IMR-90 (cell line): ENCODE measurements around the gene CTSH. TPM values are rescaled to one million over a fixed set of nuclear protein-coding genes. Genes with fewer than 3 reads are reported as not detected.

Experiments used
- ATAC-seq: fragments of 200-7000 bp; cut with Tn5 transposase; 2 replicates; pipeline ENCODE4 v1.9.1; 2020; ENCODE audit warnings: low read depth, mild to moderate bottlenecking, moderate library complexity
- BruUV-seq: library from RNA; stranded (reverse); fragments of 400-500 nt; replicated peaks from 2 replicates; lab custom pipeline; 2021; lab: Mats Ljungman, UMichigan
- CTCF ChIA-PET: fragments of 300-600 bp; formaldehyde crosslinking; extraction: SDS; loops from one replicate; lab custom pipeline; 2021; ENCODE audit warnings: antibody characterized with exemption; lab: Yijun Ruan, JAX
- POLR2A ChIA-PET: fragments of 300-600 bp; sonication (Branson Sonifier 250); formaldehyde crosslinking; loops from one replicate; lab custom pipeline; 2022; ENCODE audit warnings: antibody characterized with exemption; ENCODE audit not compliant: unreplicated experiment; lab: Charles Lee
- DNase-seq: peaks from one replicate; pipeline ENCODE4 v3.0.0; 2013
- H2AFZ ChIP-seq: replicated peaks from 2 replicates; pipeline ENCODE3; 2013; ENCODE audit warnings: low read length, mild to moderate bottlenecking; ENCODE audit not compliant: poor library complexity
- H2AK5ac ChIP-seq: 2 replicates; pipeline ENCODE4 v1.6.1; 2013; ENCODE audit warnings: low read depth, low read length, inconsistent platforms
- H2AK9ac ChIP-seq: replicated peaks from 2 replicates; pipeline ENCODE3; 2013; ENCODE audit warnings: mild to moderate bottlenecking, low read depth, low read length, moderate library complexity; ENCODE audit not compliant: poor library complexity
- H2BK120ac ChIP-seq: 2 replicates; pipeline ENCODE4 v1.6.1; 2013; ENCODE audit warnings: low read depth, low read length, inconsistent platforms
- H2BK15ac ChIP-seq: 3 replicates; pipeline ENCODE4 v1.6.1; 2013; ENCODE audit warnings: low read depth, low read length, inconsistent platforms
- H2BK20ac ChIP-seq: 2 replicates; pipeline ENCODE4 v1.6.1; 2013; ENCODE audit warnings: low read depth, mild to moderate bottlenecking, inconsistent platforms, low read length, moderate library complexity
- H2BK5ac ChIP-seq: 2 replicates; pipeline ENCODE4 v1.6.1; 2013; ENCODE audit warnings: mild to moderate bottlenecking, low read depth, low read length, inconsistent platforms; ENCODE audit not compliant: poor library complexity, severe bottlenecking
- H3K14ac ChIP-seq: replicated peaks from 2 replicates; pipeline ENCODE4 v1.6.1; 2013; ENCODE audit warnings: low read depth, low read length, inconsistent platforms
- H3K18ac ChIP-seq: 2 replicates; pipeline ENCODE4 v1.6.1; 2013; ENCODE audit warnings: low read depth, low read length, control low read depth
- H3K23ac ChIP-seq: 2 replicates; pipeline ENCODE4 v1.6.1; 2013; ENCODE audit warnings: low read depth, low read length, inconsistent platforms
- H3K27ac ChIP-seq: 2 replicates; pipeline ENCODE4 v1.5.1; 2013; ENCODE audit warnings: mild to moderate bottlenecking, control low read depth, low read length; ENCODE audit not compliant: insufficient read depth
- H3K27me3 ChIP-seq: 2 replicates; pipeline ENCODE4 v1.6.1; 2013; ENCODE audit warnings: low read length; ENCODE audit not compliant: control insufficient read depth, insufficient read depth
- H3K36me3 ChIP-seq: 2 replicates; pipeline ENCODE4 v1.6.1; 2013; ENCODE audit warnings: low read length, mixed read lengths; ENCODE audit not compliant: control insufficient read depth, insufficient read depth
- H3K4ac ChIP-seq: 2 replicates; pipeline ENCODE4 v1.6.1; 2013; ENCODE audit warnings: low read depth, low read length, inconsistent platforms
- H3K4me1 ChIP-seq: 2 replicates; pipeline ENCODE4 v1.6.1; 2013; ENCODE audit warnings: low read length, mixed read lengths; ENCODE audit not compliant: control insufficient read depth, insufficient read depth
- H3K4me2 ChIP-seq: 2 replicates; pipeline ENCODE4 v1.6.1; 2013; ENCODE audit warnings: low read depth, mild to moderate bottlenecking, control low read depth, low read length, moderate library complexity
- H3K4me3 ChIP-seq: 2 replicates; pipeline ENCODE4 v1.5.1; 2013; ENCODE audit warnings: low read depth, mild to moderate bottlenecking, control low read depth, low read length, moderate library complexity; ENCODE audit not compliant: insufficient read depth
- H3K56ac ChIP-seq: 2 replicates; pipeline ENCODE4 v1.6.1; 2013; ENCODE audit warnings: low read length, inconsistent platforms; ENCODE audit not compliant: insufficient read depth; ENCODE audit errors: extremely low read depth
- H3K79me1 ChIP-seq, 2 experiments: 2 replicates each; pipeline ENCODE4 v1.6.1; 2013; ENCODE audit warnings: low read length in 2 of 2, inconsistent platforms in 1 of 2, low read depth in 1 of 2
- H3K9ac ChIP-seq: 2 replicates; pipeline ENCODE4 v1.6.1; 2013; ENCODE audit warnings: low read depth, low read length, control low read depth
- H3K9me1 ChIP-seq: 2 replicates; pipeline ENCODE4 v1.6.1; 2013; ENCODE audit warnings: low read length, inconsistent platforms; ENCODE audit not compliant: insufficient read depth
- H3K9me3 ChIP-seq: 2 replicates; pipeline ENCODE4 v1.6.1; 2013; ENCODE audit warnings: low read length; ENCODE audit not compliant: control insufficient read depth, insufficient read depth
- H4K20me1 ChIP-seq: 2 replicates; pipeline ENCODE4 v1.6.1; 2013; ENCODE audit warnings: low read length, inconsistent platforms; ENCODE audit not compliant: insufficient read depth
- H4K5ac ChIP-seq: 2 replicates; pipeline ENCODE4 v1.6.1; 2013; ENCODE audit warnings: mild to moderate bottlenecking, low read depth, low read length, control low read depth
- H4K8ac ChIP-seq, 2 experiments: 2 replicates each; pipeline ENCODE4 v1.6.1; 2013; ENCODE audit warnings: low read depth in 2 of 2, low read length in 2 of 2, control low read depth in 1 of 2, inconsistent platforms in 1 of 2
- H4K91ac ChIP-seq: 2 replicates; pipeline ENCODE4 v1.6.1; 2013; ENCODE audit warnings: low read depth, low read length, inconsistent platforms; ENCODE audit not compliant: insufficient read depth
- BHLHE40 ChIP-seq: fragments of 150-350 bp; IDR thresholded peaks from 2 replicates; pipeline ENCODE4 v1.6.1; 2016; ENCODE audit warnings: mild to moderate bottlenecking, low read depth, low read length
- CTCF ChIP-seq: conservative IDR thresholded peaks from 2 replicates; pipeline ENCODE4 v1.5.1; 2012; ENCODE audit warnings: mild to moderate bottlenecking, low read depth, low read length, improper control_type of control experiment
- WGBS, 2 experiments: methylation state at CpG; one replicate each; pipeline versions ENCODE4 v1.1.5 to v1.1.7; 2013; ENCODE audit warnings: missing lambda C conversion rate in 2 of 2; ENCODE audit not compliant: insufficient read length in 1 of 2; ENCODE audit errors: extremely low coverage in 2 of 2; 5-methylcytosine and 5-hydroxymethylcytosine counted together
- dilution Hi-C: fragments of 300-500 bp; cut with HindIII; formaldehyde crosslinking; loops from one replicate; pipeline ENCODE4 v1.14.3; 2018; ENCODE audit warnings: low sequenced_read_pairs; ENCODE audit not compliant: unreplicated experiment
- in situ Hi-C: fragments of 300-500 bp; cut with MboI; formaldehyde crosslinking; loops from 3 replicates; pipeline ENCODE4 v1.14.3; 2019; ENCODE audit warnings: low sequenced_read_pairs, inconsistent platforms, mixed read lengths
- intact Hi-C: fragments of 100-400 bp; cut with micrococcal nuclease; formaldehyde crosslinking; loops from 2 replicates; pipeline ENCODE4 v1.10.0; 2022
- polyA plus RNA-seq, 3 experiments: library from polyadenylated mRNA; depleted of rRNA; stranded (reverse); fragments of >200 nt; gene quantifications; 2 replicates each; pipeline ENCODE4 v1.2.3, GENCODE V29; 2012; ENCODE audit warnings: low replicate concordance in 1 of 3
- total RNA-seq: library from RNA; depleted of rRNA; stranded (reverse); fragments of >200 nt; gene quantifications from 2 replicates; pipeline ENCODE4 v1.2.3, GENCODE V29; 2012

CTSH gene
- total and polyA plus RNA-seq, 2 of the 4 experiments (the other 2 are of a cell fraction) = 11.7 to 13.9 TPM

DNA sequence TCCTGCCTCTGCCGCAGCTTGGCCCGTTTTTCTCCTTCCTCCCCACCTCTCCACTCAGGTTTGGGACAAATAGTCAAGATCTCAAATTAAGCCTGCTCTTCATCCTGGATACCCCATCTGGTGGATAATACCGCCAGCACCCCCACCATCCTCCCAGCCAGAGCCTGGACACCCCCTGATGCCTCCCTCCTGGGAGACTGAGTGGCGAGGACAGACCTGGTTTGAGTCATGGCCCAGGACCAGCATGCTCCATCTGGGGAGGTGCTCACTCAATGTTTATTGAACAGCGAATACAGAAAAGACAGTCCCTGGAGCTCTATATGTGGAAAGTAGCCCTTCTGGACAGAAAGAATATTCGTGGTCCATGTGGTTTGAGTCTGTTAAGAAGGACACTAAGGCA is 23.3 kb downstream of the CTSH start:
- no peak overlapping the region for H2AFZ ChIP-seq
- no peak overlapping the region for H4K8ac ChIP-seq
- in situ Hi-C loops (no loop called here), dilution Hi-C loops (no loop called here), intact Hi-C loops (no loop called here)
- H3K27ac ChIP-seq = no peak overlapping the region
- 60% methylated on average over 1 of the region's 6 CpGs; no CpG with 5 or more reads in 1 of the 2 experiments for WGBS, 2 experiments
- no peak overlapping the region for H2BK5ac ChIP-seq
- no peak for TF ChIP-seq BHLHE40
- no peak for TF ChIP-seq CTCF
- H3K56ac ChIP-seq = no peak overlapping the region
- H3K18ac ChIP-seq = no peak overlapping the region
- H3K36me3 ChIP-seq = peaks cover 50% of the 10 kb centered on the region
- no peak overlapping the region for H3K14ac ChIP-seq
- H4K5ac ChIP-seq = no peak overlapping the region
- no peaks in the 10 kb centered on the region for H3K9me3 ChIP-seq
- no TSS peak for BruUV-seq
- no peak overlapping the region for H3K4ac ChIP-seq
- DNase-seq (no peak), ATAC-seq (no peak)
- H2BK20ac ChIP-seq = no peak overlapping the region
- CTCF ChIA-PET = no interaction called here
- no peak overlapping the region for H2BK15ac ChIP-seq
- no peak overlapping the region for H2AK9ac ChIP-seq
- H2BK120ac ChIP-seq = no peak overlapping the region
- no peak overlapping the region for H3K4me2 ChIP-seq
- H2AK5ac ChIP-seq = no peak overlapping the region
- POLR2A ChIA-PET = no interaction called here
- H3K9ac ChIP-seq = no peak overlapping the region
- peaks cover 11% of the 10 kb centered on the region for H4K20me1 ChIP-seq
- peaks cover 5% of the 10 kb centered on the region for H3K4me1 ChIP-seq
- no peak overlapping the region for H4K91ac ChIP-seq
- H3K4me3 ChIP-seq = no peak overlapping the region
- H3K9me1 ChIP-seq = peaks cover 13% of the 10 kb centered on the region; the same call in 1 of the 2 replicates
- H3K27me3 ChIP-seq = no peaks in the 10 kb centered on the region
- peaks cover 5 to 19% of the 10 kb centered on the region in 2 experiments for H3K79me1 ChIP-seq
- no peak overlapping the region for H3K23ac ChIP-seq
